H1 (cell line): Measurements from ENCODE around the gene SELENOF.

ENCODE experiments used
- ATF2 ChIP-seq: IDR thresholded peaks from 2 replicates; pipeline ENCODE4 v1.6.1; 2012; ENCODE audit warnings: low read length, inconsistent platforms
- CBX8 ChIP-seq: fragments of 300-800, 300-1000 bp; sonication (generic); IDR thresholded peaks from 2 replicates; pipeline ENCODE4 v1.7.1; 2016; ENCODE audit warnings: low read depth, low read length, borderline replicate concordance
- CHD2 ChIP-seq: IDR thresholded peaks from 2 replicates; pipeline ENCODE4 v1.6.1; 2012; ENCODE audit warnings: low read length, improper control_type of control experiment
- CTCF ChIP-seq, 3 experiments: IDR thresholded peaks; 1 replicate in 2 of 3; 2 replicates in 1 of 3; pipeline versions ENCODE4 v1.5.1 to v1.6.1; 2011; ENCODE audit warnings: low read length in 3 of 3, mild to moderate bottlenecking in 3 of 3, inconsistent platforms in 2 of 3, low read depth in 1 of 3, moderate library complexity in 1 of 3; ENCODE audit not compliant: insufficient read depth in 1 of 3; ENCODE audit errors: control extremely low read depth in 1 of 3
- FOSL1 ChIP-seq: IDR thresholded peaks from 2 replicates; pipeline ENCODE4 v1.6.1; 2011; ENCODE audit warnings: mild to moderate bottlenecking, low read depth, low read length, moderate library complexity; ENCODE audit not compliant: insufficient read depth
- NRF1 ChIP-seq: IDR thresholded peaks from 2 replicates; pipeline ENCODE4 v1.6.1; 2011; ENCODE audit warnings: mild to moderate bottlenecking, low read depth, low read length, improper control_type of control experiment
- POLR2A ChIP-seq, 2 experiments: IDR thresholded peaks; 1 replicate in 1 of 2; 2 replicates in 1 of 2; pipeline ENCODE4 v1.6.1; 2011; ENCODE audit warnings: low read depth in 2 of 2, low read length in 2 of 2, mild to moderate bottlenecking in 2 of 2; ENCODE audit errors: control extremely low read depth in 1 of 2
- POLR2AphosphoS5 ChIP-seq: IDR thresholded peaks from 2 replicates; pipeline ENCODE4 v1.6.1; 2011; ENCODE audit warnings: low read depth, low read length
- RXRA ChIP-seq: IDR thresholded peaks from 2 replicates; pipeline ENCODE4 v1.6.1; 2011; ENCODE audit warnings: low read depth, mild to moderate bottlenecking, low read length, moderate library complexity; ENCODE audit not compliant: insufficient read depth
- USF2 ChIP-seq: IDR thresholded peaks from 2 replicates; pipeline ENCODE4 v1.6.1; 2011; ENCODE audit warnings: low read length, improper control_type of control experiment
- YY1 ChIP-seq: IDR thresholded peaks from 2 replicates; pipeline ENCODE4 v1.6.1; 2011; ENCODE audit warnings: low read depth, mild to moderate bottlenecking, low read length

GRCh38 chr1:86955678-86956077 lies 41.8 kb upstream of the SELENOF start:
- TF ChIP-seq FOSL1 (no peak), POLR2A (IDR thresholded peaks at IDR 0.05; ENCODE audit: control extremely low read depth in 1 of 2, low read depth in 2 of 2, low read length in 2 of 2) (no peak), CHD2 (no peak), CTCF (IDR thresholded peaks at IDR 0.05; ENCODE audit: control extremely low read depth in 1 of 3, insufficient read depth in 1 of 3, low read depth in 1 of 3, low read length in 3 of 3) (no peak), RXRA (no peak), YY1 (no peak), POLR2AphosphoS5 (no peak), ATF2 (no peak), USF2 (no peak), NRF1 (no peak), CBX8 (no peak)
